ENCODE measurements around the gene FLT4.

Gene FLT4

GRCh38 chr5:180642181-180642775, 7.1 kb downstream of the FLT4 start:
- DNase-seq (ENCODE audit: low read depth) = no peak

- DNase-seq (ENCODE audit: low read depth) = no peak
Measured at GRCh38 chr5:180641566-180641900, 7.9 kb downstream of the FLT4 start.

GRCh38 chr5:180640861-180641565, 8.4 kb downstream of the FLT4 start:
- DNase-seq (ENCODE audit: low read depth) = no peak

GRCh38 chr5:180640611-180640860, 8.9 kb downstream of the FLT4 start:
- DNase-seq (ENCODE audit: low read depth) = no peak

GRCh38 chr5:180639741-180640610, 9.4 kb downstream of the FLT4 start:
- DNase-seq (ENCODE audit: low read depth) = no peak

- DNase-seq (ENCODE audit: low read depth) = no peak
Measured at GRCh38 chr5:180639287-180639686, 10.1 kb downstream of the FLT4 start.

GRCh38 chr5:180637962-180638680, 11.3 kb downstream of the FLT4 start:
- no peak for DNase-seq (ENCODE audit: low read depth)

- no peak for DNase-seq (ENCODE audit: low read depth)
Measured at GRCh38 chr5:180636403-180637075, 12.9 kb downstream of the FLT4 start.

GRCh38 chr5:180636016-180636402, 13.4 kb downstream of the FLT4 start:
- DNase-seq (ENCODE audit: low read depth) = no peak

- DNase-seq (ENCODE audit: low read depth) = no peak
Measured at GRCh38 chr5:180633283-180634177, 15.9 kb downstream of the FLT4 start.

GRCh38 chr5:180632768-180633167, 16.6 kb downstream of the FLT4 start:
- DNase-seq (ENCODE audit: low read depth) = no peak

- no peak for DNase-seq (ENCODE audit: low read depth)
Measured at GRCh38 chr5:180631549-180632383, 17.6 kb downstream of the FLT4 start.

- DNase-seq (ENCODE audit: low read depth) = no peak
Measured at GRCh38 chr5:180630426-180630825, 19.0 kb downstream of the FLT4 start.

GRCh38 chr5:180629831-180630382, 19.5 kb downstream of the FLT4 start:
- DNase-seq (ENCODE audit: low read depth) = no peak

GRCh38 chr5:180628827-180629750, 20.3 kb downstream of the FLT4 start:
- no peak for DNase-seq (ENCODE audit: low read depth)

GRCh38 chr5:180628211-180628610, 21.2 kb downstream of the FLT4 start:
- DNase-seq (ENCODE audit: low read depth) = no peak

- DNase-seq (ENCODE audit: low read depth) = no peak
Measured at GRCh38 chr5:180627386-180628120, 21.8 kb downstream of the FLT4 start.
